KOPT-K1 (cell line): Measurements from ENCODE around the gene HAAO.

Experiments used
- H3K27ac ChIP-seq: fragments of 200-600 bp; sonication (generic); 2 replicates; pipeline ENCODE4 v1.5.1; 2016; ENCODE audit warnings: antibody characterized with exemption, mild to moderate bottlenecking, low read depth, low read length; ENCODE audit not compliant: poor library complexity, severe bottlenecking
- H3K36me3 ChIP-seq: fragments of 200-600 bp; sonication (generic); 2 replicates; pipeline ENCODE4 v1.5.1; 2017; ENCODE audit warnings: antibody characterized with exemption, mild to moderate bottlenecking, low read length, moderate library complexity; ENCODE audit not compliant: insufficient read depth
- H3K9me3 ChIP-seq: fragments of 200-600 bp; sonication (generic); 2 replicates; pipeline ENCODE4 v1.5.1; 2017; ENCODE audit warnings: antibody characterized with exemption, low read length, mild to moderate bottlenecking; ENCODE audit not compliant: insufficient read depth, poor library complexity, severe bottlenecking

HAAO gene

DNA sequence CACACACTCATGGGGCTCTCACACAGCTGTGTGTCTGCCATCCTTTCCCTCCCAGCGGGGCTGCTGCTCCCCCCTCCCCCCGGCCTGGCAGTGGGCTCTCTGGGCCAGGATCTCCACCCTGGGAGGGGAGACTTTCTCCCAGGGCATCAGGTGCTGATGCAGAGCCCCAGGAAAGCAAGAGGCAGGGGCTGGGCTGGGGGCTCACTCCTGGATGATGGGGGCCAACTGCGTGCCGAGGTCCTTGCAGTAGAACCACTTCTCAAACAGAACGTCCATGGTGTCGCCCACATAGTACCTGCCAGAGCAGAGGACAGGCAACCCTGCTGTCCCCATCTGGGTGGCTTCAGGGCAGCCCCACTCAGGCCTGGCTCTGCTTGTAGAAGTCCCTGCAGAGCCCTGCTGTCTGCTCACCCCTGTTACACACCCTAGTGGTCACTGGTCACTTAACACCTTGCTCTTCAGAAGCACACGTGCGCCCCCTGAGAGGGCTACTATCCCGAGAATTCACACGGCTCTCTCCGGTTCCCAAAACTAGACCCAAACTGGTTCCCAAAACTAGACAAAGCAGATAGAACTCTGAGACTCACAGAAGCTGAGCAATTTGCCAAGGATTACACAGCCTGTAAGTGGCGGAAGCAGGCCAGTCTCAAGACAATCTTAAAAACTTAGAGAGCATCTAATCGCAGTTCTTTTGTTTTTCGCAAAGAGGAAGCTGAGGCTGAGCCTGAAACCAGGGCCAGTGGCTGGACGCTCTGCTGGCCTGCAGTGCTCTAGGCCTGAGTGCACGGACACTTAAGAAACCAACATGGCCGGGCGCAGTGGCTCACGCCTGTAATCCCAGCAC is 21.9 kb downstream of the HAAO start:
- no peaks in the 10 kb centered on the region for H3K9me3 ChIP-seq
- H3K27ac ChIP-seq: no peak overlapping the region
- no peaks in the 10 kb centered on the region for H3K36me3 ChIP-seq

DNA sequence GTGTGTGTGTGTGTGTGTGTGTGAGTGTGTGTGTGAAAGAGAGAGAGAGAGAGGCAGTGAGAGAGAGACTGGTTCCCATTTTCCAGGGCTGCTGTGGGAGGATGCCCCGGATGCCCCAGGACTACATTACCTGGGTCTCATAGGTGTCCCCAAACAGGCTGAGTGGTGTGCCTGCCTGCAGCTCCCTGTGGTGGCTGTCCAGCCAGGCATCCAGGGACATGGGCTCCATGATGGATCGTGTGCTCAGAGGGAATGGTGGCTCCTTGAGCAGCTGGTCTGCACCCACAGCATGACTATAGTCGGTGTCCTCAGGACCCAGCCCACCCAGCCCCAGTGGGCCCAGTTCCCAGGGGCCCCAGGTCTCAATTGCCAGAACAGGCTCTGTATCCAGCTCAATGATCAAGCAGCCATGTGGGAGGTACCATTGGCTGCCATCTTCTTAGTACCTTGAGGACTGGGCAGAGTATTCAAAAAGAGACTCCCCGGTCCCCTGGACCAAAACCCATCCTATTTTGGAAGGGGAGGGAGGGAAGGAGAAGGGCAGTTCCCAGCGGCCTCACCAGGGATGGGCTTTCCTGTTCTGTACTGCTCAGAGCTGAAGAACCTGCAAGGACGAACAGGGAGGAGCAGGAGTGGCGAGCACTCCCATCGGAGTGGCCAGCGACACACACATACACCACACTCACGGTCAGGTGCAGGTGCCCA is 22.6 kb downstream of the HAAO start:
- Histone ChIP-seq H3K27ac (no peak overlapping the region), H3K36me3 (no peaks in the 10 kb centered on the region)

DNA sequence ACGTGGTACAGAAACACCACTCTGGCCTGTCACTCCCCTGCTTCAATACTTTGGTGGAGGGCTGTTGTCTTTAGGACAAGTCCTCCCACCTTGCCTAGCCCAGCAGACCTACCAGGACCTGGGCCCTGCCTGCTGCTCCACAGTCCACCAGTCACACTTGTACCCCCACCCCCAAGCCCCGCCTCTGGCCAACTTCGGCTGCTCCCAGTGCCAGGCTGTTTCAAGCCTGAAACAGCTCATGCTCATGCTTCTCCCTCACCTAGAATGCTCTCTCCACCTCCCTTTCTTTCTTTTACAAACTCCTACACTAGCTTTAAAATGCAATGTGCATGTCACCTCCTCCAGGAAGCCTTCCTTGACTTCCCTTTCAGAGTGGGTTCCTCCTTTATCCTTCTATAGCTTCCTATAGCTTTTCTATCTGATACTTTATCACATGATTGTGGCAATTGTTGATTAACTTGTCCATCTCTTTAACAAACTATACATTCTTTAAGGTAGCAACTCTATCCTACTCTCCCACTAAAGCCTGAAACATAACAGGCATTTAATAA is 23.6 kb downstream of the HAAO start:
- H3K9me3 ChIP-seq: no peaks in the 10 kb centered on the region
- H3K36me3 ChIP-seq: peaks cover 4% of the 10 kb centered on the region
- H3K27ac ChIP-seq: no peak overlapping the region

More for the DNA sequence above, 22.6 kb downstream of the HAAO start:
- no peaks in the 10 kb centered on the region for H3K9me3 ChIP-seq

DNA sequence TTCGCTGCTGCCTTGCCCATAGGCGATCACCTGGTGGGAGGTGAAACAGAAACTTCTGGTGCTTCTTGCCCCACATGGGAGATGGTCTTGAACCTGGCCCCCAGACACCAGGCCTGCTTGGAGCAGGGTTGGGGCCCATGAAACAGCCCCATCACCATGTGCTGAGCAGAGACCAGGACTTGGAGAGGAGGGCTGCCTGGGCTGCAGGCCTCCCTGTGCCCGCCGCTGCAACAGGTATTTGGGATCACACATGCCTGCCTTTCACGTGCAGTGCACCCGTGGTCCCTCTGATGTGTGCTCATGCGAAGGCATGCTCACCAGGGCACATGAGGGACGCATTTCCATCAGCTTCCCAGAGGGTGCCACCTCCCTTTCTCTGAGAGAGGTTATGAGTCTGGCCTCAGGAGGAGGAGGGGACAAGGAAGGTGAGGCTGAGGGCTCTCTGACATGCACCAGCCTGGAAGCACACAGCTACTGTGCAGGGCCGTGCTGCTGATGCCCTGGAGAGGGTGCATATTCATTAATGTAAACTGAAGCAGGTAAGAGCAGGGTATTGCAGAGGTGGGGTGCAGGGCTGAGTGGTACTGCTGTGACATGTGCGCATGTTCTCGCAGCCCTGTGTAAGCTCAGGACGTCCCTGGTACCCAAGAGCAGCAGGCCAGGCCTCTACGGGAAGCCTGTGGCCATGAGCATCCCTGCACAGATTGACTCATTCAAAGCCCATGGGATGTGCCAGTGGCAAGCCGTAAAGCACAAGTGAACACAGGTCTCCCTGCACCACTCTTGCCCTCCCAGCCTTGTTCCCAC is 24.3 kb downstream of the HAAO start:
- no peaks in the 10 kb centered on the region for H3K9me3 ChIP-seq
- H3K36me3 ChIP-seq: peaks cover 10% of the 10 kb centered on the region
- no peak overlapping the region for H3K27ac ChIP-seq

DNA sequence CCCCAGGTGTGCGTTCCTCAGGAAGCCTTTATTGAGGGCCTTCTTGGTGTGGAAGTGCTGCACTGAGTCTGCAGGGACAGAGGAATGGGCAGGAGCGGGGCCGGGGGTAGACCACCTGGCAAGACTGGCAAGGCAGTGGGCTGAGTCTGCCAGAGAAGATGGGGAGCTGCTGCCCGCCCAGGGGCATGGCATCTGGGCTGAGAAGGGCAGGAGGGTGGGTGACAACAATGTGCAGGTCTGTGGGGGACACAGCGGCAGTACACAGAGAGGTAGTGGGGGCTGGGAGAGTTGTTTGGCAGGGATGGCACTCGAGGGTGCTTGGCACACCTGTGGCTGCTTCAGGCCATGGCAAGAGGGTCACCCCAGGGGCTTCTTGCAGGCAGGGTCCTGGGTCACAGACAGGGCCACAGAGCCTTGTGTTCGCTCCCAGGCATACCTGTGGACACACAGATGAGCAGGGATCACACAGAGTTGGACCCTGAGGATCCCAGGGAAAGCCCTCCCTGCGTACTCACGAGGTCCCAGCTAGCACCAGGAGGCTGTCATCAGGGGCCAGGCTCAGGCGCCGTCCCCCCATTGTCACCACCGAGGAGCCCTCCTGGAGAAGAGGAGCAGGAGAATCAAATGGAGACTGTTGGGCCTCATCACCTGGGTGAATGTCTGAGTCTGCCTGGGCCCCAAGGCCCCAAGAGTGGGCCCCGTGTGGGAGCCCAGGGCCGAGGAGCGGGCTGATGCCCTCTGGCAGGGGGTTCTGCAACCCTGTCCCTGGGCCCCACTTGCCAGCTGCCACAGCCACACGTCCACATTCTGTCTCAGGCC is 25.1 kb downstream of the HAAO start:
- Histone ChIP-seq H3K9me3 (no peaks in the 10 kb centered on the region), H3K27ac (no peak overlapping the region)

DNA sequence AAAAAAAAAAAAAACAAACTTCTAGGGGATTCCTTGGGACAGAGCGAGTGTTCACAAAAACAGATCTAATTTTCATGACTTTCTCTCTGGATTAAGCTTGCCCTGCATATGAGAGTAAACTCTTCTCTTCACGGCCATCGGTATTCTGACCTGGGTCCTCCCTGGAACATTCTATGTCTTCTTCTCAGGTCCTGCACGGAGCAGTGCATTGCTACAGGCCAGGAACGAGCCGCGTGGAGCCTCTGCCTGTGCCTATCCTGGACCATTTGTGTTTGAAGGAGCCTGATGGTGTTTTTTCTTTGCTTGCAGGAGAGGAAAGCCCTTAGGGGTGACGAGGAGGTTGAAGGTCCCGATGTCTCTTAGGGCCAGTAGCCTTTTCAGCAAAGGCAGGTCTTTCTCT is 26.7 kb downstream of the HAAO start:
- peaks cover 10% of the 10 kb centered on the region for H3K36me3 ChIP-seq
- no peaks in the 10 kb centered on the region for H3K9me3 ChIP-seq
- no peak overlapping the region for H3K27ac ChIP-seq

More for the DNA sequence above, 25.1 kb downstream of the HAAO start:
- H3K36me3 ChIP-seq: peaks cover 10% of the 10 kb centered on the region

DNA sequence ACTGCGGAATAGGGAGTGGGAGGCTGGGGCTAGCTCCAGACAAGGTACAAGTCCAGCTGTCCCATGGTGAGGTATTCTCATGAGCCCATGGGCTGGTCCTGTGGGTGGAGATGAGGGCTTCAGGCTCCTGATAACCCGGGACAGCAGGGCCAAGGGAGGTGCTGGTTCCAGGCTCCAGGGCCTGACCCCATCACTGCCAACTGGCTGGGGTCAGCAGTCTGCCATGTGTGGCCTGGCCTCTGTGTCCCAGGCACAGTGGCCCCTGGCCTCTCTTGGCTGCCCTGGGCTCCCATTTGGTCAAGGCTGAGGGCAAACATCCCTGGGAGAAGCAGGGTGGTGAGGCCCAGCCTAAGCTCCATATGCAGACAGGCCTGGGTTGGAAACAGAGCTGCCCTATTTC is 27.5 kb downstream of the HAAO start:
- Histone ChIP-seq H3K36me3 (peaks cover 14% of the 10 kb centered on the region), H3K9me3 (no peaks in the 10 kb centered on the region), H3K27ac (no peak overlapping the region)

DNA sequence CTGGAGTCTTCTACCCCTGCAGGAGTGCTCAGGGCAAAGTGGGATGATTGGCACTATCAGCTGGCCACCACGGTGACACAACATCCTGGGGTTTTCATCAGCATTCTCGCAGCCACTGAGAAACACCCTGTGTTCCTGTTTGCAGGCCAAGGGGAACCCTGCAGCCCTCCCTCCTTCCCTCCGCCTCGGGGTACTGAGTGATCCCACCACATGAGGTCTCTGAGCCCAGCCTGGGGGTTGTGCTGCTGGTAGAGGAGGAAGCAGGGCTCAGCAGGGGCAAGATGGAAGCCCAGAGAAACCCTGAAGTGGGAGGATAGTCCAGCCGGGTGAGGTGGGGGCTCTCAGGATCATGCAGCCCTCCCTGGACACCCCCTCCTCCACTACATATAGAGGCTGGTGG is 28.3 kb downstream of the HAAO start, which contains the start of gene OXER1:
Gene OXER1, minus strand, starts transcription at position 40 of the 400 bp plus-strand sequence. CDS start 73 bp downstream, outside the sequence.
- H3K9me3 ChIP-seq: no peaks in the 10 kb centered on the region
- no peak within 1 kb of the TSS for H3K27ac ChIP-seq
- H3K36me3 ChIP-seq: peaks cover 18% of the 10 kb centered on the region

DNA sequence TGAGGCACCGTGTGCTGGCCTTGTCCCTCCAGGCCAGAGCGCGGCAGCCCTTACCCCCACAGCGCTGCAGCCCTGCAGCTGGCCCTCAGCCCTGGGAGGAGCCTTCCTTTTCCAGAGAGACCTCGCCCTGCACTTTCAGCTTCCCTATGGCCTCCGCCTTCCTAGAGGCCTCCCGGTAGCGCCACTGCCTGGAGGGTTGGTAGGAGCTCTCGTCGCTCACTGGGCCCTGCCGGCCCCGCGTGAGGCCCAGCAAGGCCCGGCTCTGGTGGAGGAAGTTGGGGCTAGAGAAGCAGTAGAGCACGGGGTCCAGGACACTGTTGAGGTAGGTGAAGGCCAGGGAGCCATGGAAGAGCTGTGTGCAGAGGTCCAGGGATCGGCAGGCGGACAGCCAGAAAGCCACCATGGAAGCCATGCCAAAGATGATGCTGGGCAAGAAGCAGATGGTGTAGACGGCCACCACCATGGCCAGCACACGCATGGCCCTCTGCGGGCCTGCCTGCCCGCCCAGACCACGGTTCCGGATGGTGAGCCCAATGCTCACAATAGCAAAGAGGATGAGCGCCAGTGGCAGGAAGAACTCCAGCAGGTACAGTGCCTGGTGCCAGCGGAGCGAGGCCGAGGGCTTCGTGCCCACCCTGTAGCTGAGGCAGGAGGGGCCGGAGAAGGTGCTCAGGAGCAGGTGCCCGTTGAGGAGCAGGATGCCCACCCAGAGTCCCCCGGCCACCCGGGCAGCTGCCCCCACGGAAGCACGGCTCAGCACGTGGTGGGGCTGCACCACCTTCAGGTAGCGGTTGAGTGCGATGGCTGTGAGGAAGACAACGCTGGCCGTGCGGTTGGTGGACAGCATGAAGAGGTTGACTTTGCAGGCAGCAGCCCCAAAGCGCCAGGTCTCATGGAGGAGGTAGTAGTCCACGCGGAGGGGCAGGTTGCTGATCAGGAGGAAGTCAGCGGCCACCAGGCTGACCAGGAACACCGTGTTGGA is 29.3 kb downstream of the HAAO start:
- peaks cover 18% of the 10 kb centered on the region for H3K36me3 ChIP-seq
- no peak overlapping the region for H3K27ac ChIP-seq
- H3K9me3 ChIP-seq: no peaks in the 10 kb centered on the region

DNA sequence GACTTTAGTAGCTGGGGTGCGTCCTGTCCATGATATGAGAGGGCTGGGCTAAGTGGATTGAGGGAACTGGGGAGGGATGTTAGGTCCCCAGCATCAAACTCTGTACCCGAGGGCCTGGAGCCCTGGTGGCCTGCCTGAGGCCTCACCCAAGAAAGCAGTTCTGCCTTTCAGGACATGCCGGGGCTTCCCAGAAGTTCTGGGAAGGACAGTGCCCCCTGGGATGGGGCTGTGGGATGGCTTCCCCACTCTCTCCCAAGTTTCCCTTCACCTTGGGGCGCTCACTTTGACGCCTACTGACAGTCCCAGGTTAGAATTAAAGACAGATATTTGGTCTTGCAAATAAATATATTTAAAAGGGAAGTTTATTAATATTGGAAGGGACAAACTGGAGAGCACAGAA is 30.2 kb downstream of the HAAO start:
- Histone ChIP-seq H3K36me3 (peaks cover 18% of the 10 kb centered on the region), H3K9me3 (no peaks in the 10 kb centered on the region), H3K27ac (no peak overlapping the region)

DNA sequence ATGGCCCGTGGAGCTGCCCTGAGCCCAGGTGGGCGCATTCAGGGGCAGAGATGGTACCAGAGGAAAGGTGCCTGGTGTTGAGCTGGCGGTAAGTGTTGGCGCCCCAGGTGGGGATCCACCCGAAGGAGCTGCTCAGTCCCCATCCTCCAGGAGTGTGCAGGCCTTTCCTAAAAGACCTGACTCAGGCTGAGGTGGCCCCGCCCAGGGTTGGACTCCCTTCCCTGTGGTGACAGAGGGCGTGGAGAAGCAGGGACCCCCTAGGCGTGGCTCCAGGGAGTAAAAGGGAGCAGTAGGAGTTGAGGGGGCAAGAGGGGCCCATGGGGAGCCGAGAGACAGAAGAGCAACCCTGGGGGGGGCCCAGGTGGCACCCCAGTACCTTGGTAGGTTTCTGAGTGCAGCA is 30.8 kb downstream of the HAAO start:
- no peaks in the 10 kb centered on the region for H3K9me3 ChIP-seq
- no peak overlapping the region for H3K27ac ChIP-seq
- peaks cover 18% of the 10 kb centered on the region for H3K36me3 ChIP-seq

DNA sequence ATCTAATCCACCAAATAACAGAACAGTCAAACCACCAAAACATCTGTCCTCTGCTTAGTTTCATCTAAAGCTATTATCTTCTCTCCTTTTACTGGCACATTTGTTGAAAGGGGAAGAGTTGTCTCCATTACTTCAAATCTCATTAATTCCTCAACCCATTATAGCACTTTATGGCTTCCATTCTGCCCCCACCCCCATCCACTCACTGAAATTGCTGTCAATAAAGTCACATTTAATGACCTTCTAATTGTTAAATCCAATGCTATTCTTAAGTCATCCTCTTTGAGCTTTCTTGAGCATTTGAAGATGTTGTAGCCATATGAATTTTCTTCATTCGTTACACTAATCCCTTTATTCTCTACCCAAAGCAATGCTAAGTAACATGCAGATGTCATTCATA is 33.6 kb downstream of the HAAO start:
- no peak overlapping the region for H3K27ac ChIP-seq
- no peaks in the 10 kb centered on the region for H3K9me3 ChIP-seq
- H3K36me3 ChIP-seq: peaks cover 35% of the 10 kb centered on the region

DNA sequence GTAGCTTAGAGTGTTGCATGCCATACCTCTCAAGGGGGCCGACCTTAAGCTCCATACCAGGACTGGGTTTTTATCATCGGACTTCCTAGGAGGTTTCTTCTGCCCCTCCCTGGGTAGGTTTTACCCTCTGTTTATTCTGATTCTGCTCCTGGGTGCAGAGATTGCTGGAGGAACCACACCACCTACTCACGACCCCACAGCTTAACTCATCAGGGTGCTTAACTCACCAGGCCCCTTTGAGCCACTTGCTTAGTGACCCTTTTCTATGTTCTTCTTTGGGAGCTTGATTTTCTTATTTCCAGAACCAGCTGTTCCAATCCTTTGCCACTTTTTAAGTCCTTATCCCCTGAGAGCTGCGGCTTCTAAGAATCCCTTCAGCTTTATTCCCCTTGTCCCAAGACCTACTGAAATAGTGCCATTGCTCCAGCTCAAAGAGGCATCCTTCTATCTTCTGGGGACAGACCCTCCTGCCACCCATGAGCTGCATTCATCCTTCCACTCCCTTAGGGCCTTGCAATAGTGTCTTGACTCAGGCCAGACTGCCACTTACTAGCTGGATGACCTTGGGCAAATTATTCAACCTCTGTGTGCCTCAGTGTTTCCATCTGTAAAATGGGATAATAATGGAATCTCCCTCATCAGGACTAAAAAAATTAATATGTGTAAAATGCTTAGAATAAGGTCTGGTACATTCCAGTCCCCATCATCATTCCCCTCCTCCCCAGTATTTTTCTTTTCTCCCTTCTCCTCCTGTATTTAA is 34.2 kb downstream of the HAAO start:
- Histone ChIP-seq H3K27ac (no peak overlapping the region), H3K9me3 (no peaks in the 10 kb centered on the region), H3K36me3 (peaks cover 36% of the 10 kb centered on the region)
